ENCODE data around the gene CCDC92B. TPM values are rescaled to one million over a fixed set of nuclear protein-coding genes. Genes with fewer than 3 reads are reported as not detected.

Gene CCDC92B
- total RNA-seq, 4 donors from 2014 or later, result 0.11 to 0.71 (median 0.34) TPM

- H3K4me3 ChIP-seq (ENCODE audit: low read depth, poor library complexity, severe bottlenecking), result no peak overlapping the region
- no peak for DNase-seq (ENCODE audit: low spot score in 2 of 2)
- 68 to 71% methylated on average over 13 of the region's 13 CpGs for WGBS, 2 donors
- TF ChIP-seq POLR2A (IDR thresholded peaks at IDR 0.05) (no peak), CTCF (IDR thresholded peaks at IDR 0.05) (no peak)
- intact Hi-C loops (cut with DNase I; ENCODE audit: low total_unique reads), result no loop called here
These were observed 31.1 kb downstream of the CCDC92B start for GRCh38 chr17:2718150-2718938.

- TF ChIP-seq POLR2A (IDR thresholded peaks at IDR 0.05), result no peak
- TF ChIP-seq CTCF (IDR thresholded peaks at IDR 0.05), result no peak
- WGBS, 2 donors, result 80 to 84% methylated on average over 5 of the region's 5 CpGs
- intact Hi-C loops (cut with DNase I; ENCODE audit: low total_unique reads), result no loop called here
- H3K4me3 ChIP-seq (ENCODE audit: low read depth, poor library complexity, severe bottlenecking), result no peak overlapping the region
- no peak for DNase-seq (ENCODE audit: low spot score in 2 of 2)
These were observed 32.8 kb downstream of the CCDC92B start for GRCh38 chr17:2716649-2717048.

GRCh38 chr17:2713881-2714280 is 35.6 kb downstream of the CCDC92B start:
- TF ChIP-seq POLR2A (IDR thresholded peaks at IDR 0.05) (no peak), CTCF (IDR thresholded peaks at IDR 0.05) (no peak)

GRCh38 chr17:2712300-2713043 is 37.0 kb downstream of the CCDC92B start:
- TF ChIP-seq POLR2A (IDR thresholded peaks at IDR 0.05) (no peak), CTCF (IDR thresholded peaks at IDR 0.05) (no peak)
- peak in 1 of 2 donors; percentile 85 for DNase-seq (ENCODE audit: low spot score in 2 of 2)
- WGBS, 2 donors, result 42 to 57% methylated on average over 30 to 36 of the region's 36 CpGs
- peak overlapping the region; percentile 42 for H3K4me3 ChIP-seq (ENCODE audit: low read depth, poor library complexity, severe bottlenecking)
- intact Hi-C loops (cut with DNase I; ENCODE audit: low total_unique reads), result no loop called here

More at GRCh38 chr17:2713881-2714280, 35.6 kb downstream of the CCDC92B start:
- DNase-seq (ENCODE audit: low spot score in 2 of 2), result no peak
- intact Hi-C loops (cut with DNase I; ENCODE audit: low total_unique reads), result no loop called here
- 84 to 88% methylated on average over 9 of the region's 9 CpGs for WGBS, 2 donors
- no peak overlapping the region for H3K4me3 ChIP-seq (ENCODE audit: low read depth, poor library complexity, severe bottlenecking)

GRCh38 chr17:2711608-2712299 is 37.7 kb downstream of the CCDC92B start, which contains the start of gene CLUH:
TSS of gene CLUH (minus strand) at chr17:2711764. CDS start at chr17:2711661, 103 bp downstream.
- intact Hi-C loops (cut with DNase I; ENCODE audit: low total_unique reads), result no loop called here
- 2% methylated on average over 25 to 26 of the region's 76 CpGs for WGBS, 2 donors
- H3K4me3 ChIP-seq (ENCODE audit: low read depth, poor library complexity, severe bottlenecking), result peak within 1 kb of the TSS; percentile 61
- TF ChIP-seq CTCF (IDR thresholded peaks at IDR 0.05) (no peak), POLR2A (IDR thresholded peaks at IDR 0.05) (no peak)
- DNase-seq (ENCODE audit: low spot score in 2 of 2), result peak; percentile 96 to 99

Data from lower leg skin (tissue), 4 donors.